Measurements from ENCODE around the gene AK6. TPM values are rescaled to one million over a fixed set of nuclear protein-coding genes. Genes with fewer than 3 reads are reported as not detected.

The AK6 gene
- total RNA-seq, 3 donors from 2014 or later: 21.4 to 35.8 (median 28.5) TPM

- H3K9me3 ChIP-seq: no peaks in the 10 kb centered on the region
- H3K36me3 ChIP-seq (ENCODE audit: low read depth): no peaks in the 10 kb centered on the region
- H3K4me3 ChIP-seq: no peak overlapping the region
- intact Hi-C loops (cut with DNase I, micrococcal nuclease): no loop called here
- TF ChIP-seq CTCF (IDR thresholded peaks at IDR 0.05): no peak
- H3K4me1 ChIP-seq (ENCODE audit: low read depth): no peaks in the 10 kb centered on the region
- ATAC-seq (no peak), DNase-seq (no peak)
Measured at GRCh38 chr5:69359699-69360098, 9.6 kb downstream of the AK6 start.

GRCh38 chr5:69350664-69351063, 18.7 kb downstream of the AK6 start:
- Histone ChIP-seq H3K9me3 (no peaks in the 10 kb centered on the region), H3K4me3 (no peak overlapping the region), H3K36me3 (ENCODE audit: low read depth) (no peaks in the 10 kb centered on the region), H3K4me1 (ENCODE audit: low read depth) (no peaks in the 10 kb centered on the region)
- ATAC-seq (no peak), DNase-seq (no peak)
- intact Hi-C loops (cut with DNase I, micrococcal nuclease): no loop called here
- no peak for TF ChIP-seq CTCF (IDR thresholded peaks at IDR 0.05)

- intact Hi-C loops (cut with DNase I, micrococcal nuclease): no loop called here
- H3K36me3 ChIP-seq (ENCODE audit: low read depth): no peaks in the 10 kb centered on the region
- no peak for TF ChIP-seq CTCF (IDR thresholded peaks at IDR 0.05)
- ATAC-seq: no peak
- no peak overlapping the region for H3K4me3 ChIP-seq
- H3K9me3 ChIP-seq: no peaks in the 10 kb centered on the region
- no peak for DNase-seq
- no peaks in the 10 kb centered on the region for H3K4me1 ChIP-seq (ENCODE audit: low read depth)
Measured at GRCh38 chr5:69343083-69343482, 26.2 kb downstream of the AK6 start.

GRCh38 chr5:69341520-69342161, 27.7 kb downstream of the AK6 start:
- TF ChIP-seq CTCF (IDR thresholded peaks at IDR 0.05): no peak
- Histone ChIP-seq H3K36me3 (ENCODE audit: low read depth) (no peaks in the 10 kb centered on the region), H3K9me3 (no peaks in the 10 kb centered on the region), H3K4me3 (no peak overlapping the region), H3K4me1 (ENCODE audit: low read depth) (no peaks in the 10 kb centered on the region)
- DNase-seq (no peak), ATAC-seq (no peak)
- intact Hi-C loops (cut with DNase I, micrococcal nuclease): no loop called here

- ATAC-seq (no peak), DNase-seq (no peak)
- no peaks in the 10 kb centered on the region for H3K36me3 ChIP-seq (ENCODE audit: low read depth)
- intact Hi-C loops (cut with DNase I, micrococcal nuclease): no loop called here
- no peaks in the 10 kb centered on the region for H3K9me3 ChIP-seq
- no peak overlapping the region for H3K4me3 ChIP-seq
- TF ChIP-seq CTCF (IDR thresholded peaks at IDR 0.05): no peak
- no peaks in the 10 kb centered on the region for H3K4me1 ChIP-seq (ENCODE audit: low read depth)
Measured at GRCh38 chr5:69335341-69335935, 33.9 kb downstream of the AK6 start.

Data from mucosa of descending colon (tissue), 3 donors.